ENCODE results near the gene FRMD4A.
"Not testable (repeated sequence)": the region's sequence is repeated elsewhere in the genome, so short reads cannot be mapped to it uniquely, and the experiment has no call there.

The FRMD4A gene

GRCh38 chr10:13865758-13866491, 464.8 kb downstream of the FRMD4A start:
- DNase-seq, result peak; percentile 46

DNA sequence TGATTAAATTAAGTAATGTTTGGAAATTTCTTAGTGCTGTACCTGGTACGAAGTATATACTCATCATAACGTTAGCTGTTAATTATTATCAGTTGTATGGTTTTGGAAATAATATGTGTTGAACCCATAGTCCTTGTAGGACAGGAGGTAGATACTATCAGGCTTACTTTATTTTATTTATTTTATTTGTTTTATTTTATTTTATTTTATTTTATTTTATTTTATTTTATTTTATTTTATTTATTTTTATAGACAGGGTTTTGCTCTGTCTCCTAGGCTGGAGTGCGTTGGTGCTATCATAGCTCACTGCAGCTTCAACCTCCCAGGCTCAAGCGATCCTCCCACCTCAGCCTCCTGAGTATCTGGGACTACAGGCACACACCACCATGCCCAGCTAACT, 465.5 kb downstream of the FRMD4A start:
- DNase-seq, result not testable (repeated sequence)

- no peak for DNase-seq
Measured at GRCh38 chr10:13862546-13863233, 468.0 kb downstream of the FRMD4A start.

DNA sequence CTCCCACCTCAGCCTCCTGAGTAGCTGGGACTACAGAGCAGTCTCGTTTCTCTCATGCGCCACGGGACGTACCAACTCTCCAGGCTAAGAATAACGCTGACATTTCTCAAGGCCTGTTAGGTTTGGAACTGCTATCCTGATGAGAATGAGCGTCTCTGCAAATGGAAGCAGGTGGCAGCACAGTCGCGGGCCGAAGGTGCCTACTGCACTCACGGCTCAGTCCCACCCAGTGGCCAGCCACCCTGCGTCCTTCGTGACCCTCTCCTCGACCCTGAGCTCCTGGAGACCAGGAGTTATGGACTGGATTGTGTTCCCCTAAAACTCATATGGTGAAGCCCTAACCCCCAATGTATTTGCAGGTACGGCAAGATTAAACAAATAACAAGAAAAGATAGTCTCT, 469.8 kb downstream of the FRMD4A start:
- no peak for DNase-seq

DNA sequence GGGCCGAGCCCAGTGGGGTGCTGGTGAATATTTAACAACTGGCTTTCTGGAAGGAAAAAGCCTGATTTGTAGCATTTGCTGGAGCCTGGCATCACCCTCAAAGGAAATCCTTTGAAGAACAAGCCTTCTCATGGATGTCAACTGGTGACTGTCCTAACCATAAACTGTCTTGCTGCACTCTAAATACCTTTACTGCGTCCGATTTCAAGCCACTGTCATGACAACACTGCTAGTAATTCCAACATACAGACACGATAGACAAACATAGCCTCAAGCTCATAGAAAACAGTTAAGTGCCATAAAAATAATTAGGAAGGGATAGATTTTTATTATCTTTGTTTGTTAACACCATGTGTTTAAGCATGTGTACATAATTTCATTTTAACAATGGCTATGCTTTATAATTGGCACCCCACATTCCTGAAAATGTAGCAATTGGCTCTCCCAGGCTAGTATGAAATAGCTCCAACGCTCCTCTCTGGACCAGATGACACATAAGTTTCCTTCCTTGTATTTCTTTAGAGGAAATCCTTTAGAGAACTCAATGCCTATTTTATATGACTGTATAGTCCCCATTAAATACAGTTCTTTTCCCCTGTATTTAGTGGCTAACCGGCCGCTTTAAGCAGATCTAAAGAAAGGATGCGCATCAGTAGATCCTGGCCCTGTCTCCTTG, 470.6 kb downstream of the FRMD4A start:
- no peak for DNase-seq

DNA sequence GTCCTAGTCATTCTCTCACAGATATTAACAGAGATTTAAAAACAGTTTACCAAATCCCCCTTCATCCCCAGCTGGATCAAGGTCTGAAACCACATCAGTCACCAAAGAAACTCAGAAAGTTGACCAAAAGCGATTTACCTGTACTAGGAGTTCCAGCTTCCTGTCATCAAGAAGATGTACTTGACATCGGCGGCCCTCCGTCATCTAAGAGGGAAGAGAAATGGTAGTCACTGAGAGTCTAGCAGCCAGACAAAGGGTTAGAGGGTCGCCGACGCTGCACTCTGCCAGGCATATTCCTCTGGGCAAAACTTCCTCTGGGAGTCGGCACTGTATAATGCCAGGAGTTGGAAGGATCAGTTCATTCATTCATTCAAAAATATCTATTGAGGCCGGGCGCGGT, 472.0 kb downstream of the FRMD4A start:
- no peak for DNase-seq

DNA sequence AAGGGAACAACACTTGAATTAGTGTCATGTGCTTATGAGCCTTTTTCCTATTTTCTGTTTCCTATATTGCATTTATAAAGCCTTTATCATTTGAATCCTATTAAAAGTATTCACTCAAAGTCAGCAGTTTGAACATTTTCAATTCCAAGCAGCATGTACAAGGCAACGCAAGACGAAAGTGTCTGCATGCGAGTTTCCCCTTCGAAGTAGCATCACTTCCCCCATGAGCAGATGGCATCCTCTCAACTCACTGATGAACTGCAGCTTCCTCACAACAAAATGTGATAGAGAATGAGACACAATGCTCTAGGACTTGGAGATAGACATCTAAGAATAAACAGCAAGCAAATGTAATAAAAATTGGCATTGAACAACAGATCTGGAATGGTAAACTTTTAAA, 473.3 kb downstream of the FRMD4A start:
- no peak for DNase-seq

DNA sequence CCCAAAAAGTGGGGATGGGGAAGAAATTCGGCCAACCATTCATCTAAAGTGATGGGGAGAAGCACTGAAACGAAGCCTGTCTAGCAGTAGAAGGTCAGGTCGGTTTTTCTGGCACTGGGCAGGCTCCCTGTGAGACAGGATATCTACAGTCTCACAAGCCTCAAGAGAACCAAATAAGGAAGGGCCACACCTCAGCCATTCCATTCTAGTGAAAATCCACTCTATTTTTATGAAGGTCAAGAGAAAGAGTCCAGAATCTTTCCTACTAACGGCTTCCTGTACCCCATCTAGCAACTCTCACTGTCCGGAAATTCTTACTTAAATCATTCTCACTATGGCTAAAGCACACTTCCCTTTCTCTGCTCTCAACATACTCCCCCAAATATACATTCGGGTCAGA, 476.9 kb downstream of the FRMD4A start:
- no peak for DNase-seq

- DNase-seq, result no peak
Measured at GRCh38 chr10:13852872-13853271, 477.9 kb downstream of the FRMD4A start.

- DNase-seq, result no peak
Measured at GRCh38 chr10:13851906-13852305, 478.8 kb downstream of the FRMD4A start.

- DNase-seq, result no peak
Measured at GRCh38 chr10:13848520-13849445, 481.9 kb downstream of the FRMD4A start.

GRCh38 chr10:13847201-13847631, 483.5 kb downstream of the FRMD4A start:
- no peak for DNase-seq

DNA sequence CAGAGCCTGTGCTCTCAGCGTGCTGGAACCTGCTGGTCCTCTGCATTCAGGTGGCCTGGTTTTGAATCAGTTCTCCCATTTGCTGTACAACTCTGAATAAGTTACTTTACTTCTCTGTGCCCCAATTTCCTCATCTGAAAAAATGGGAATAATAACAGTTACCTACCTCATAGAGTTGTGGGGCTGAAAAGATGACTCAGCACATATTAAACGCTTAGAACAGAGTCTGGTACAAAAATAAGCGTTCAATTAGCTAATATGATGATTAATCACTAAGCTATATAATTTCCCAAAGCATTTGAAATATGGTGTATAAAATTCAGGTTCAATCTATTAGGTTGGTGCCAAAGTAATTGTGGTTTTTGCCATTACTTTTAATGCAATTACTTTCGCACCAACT, 484.8 kb downstream of the FRMD4A start:
- no peak for DNase-seq

GRCh38 chr10:13844651-13845050, 486.1 kb downstream of the FRMD4A start:
- no peak for DNase-seq

- DNase-seq, result no peak
Measured at GRCh38 chr10:13842117-13842516, 488.6 kb downstream of the FRMD4A start.

DNA sequence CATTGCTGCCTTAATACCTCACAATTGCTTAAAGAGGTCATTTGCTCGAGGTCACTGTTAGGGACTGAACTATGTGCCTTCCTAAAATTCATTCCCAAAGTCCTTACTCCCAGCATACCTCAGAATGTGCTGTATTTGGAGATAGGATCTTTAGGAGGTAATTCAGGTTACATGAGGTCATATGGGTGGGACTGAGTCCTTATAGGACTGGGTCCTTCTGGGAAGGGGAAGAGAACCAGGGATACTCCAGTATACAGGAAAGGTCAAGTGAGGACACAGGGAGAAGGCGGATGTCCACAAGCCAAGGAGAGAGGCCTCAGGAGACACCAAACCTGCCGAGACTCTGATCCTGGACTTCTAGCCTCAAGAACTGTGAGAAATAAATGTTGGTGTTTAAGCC, 490.7 kb downstream of the FRMD4A start:
- no peak for DNase-seq

DNA sequence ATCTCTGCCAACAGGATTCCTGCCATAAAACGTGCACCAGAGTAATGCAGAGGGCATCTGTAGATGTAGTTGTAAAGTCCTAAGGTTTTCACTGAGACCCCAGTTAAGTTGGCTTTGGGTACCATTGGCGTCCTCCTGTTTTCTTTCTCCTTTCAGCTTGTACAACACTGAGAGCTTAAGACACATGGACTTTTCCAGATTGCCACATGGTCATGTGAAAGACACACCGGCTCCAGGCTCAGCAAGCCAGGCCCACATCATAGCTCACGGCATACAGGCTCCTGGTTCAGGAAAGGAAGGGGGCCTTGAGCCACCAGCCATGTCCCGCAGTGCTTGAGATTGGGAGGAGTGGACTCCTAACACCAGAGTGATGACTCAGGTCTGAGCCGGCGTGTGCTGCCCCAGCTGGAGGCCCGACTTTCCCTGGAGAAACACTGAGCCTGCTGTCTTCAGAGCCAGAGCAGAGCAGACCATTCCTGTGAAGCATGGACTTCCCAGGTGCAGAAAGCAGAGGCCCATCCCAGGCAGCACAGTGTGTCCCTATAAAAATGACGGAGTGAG, 491.2 kb downstream of the FRMD4A start:
- peak; percentile 29 for DNase-seq

GRCh38 chr10:13839030-13839429, 491.7 kb downstream of the FRMD4A start:
- DNase-seq, result no peak

DNA sequence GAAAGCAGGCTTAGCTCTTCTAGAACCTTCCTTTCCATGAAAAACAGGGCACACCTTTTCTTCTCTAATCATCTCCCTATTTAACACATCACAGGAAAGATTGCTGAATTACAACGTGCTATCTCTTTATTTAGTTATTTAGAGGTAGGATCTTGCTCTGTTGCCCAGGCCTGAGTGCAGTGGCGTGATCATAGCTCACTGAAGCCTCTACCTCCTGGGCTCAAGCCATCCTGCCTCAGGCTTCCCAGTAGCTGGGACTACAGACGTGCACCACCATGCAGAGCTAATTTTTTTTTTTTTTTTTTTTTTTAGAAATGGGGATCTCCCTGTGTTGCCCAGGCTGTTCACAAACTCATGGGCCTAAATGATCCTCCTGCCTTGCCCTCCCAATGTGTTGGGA, 492.8 kb downstream of the FRMD4A start:
- no peak for DNase-seq

DNA sequence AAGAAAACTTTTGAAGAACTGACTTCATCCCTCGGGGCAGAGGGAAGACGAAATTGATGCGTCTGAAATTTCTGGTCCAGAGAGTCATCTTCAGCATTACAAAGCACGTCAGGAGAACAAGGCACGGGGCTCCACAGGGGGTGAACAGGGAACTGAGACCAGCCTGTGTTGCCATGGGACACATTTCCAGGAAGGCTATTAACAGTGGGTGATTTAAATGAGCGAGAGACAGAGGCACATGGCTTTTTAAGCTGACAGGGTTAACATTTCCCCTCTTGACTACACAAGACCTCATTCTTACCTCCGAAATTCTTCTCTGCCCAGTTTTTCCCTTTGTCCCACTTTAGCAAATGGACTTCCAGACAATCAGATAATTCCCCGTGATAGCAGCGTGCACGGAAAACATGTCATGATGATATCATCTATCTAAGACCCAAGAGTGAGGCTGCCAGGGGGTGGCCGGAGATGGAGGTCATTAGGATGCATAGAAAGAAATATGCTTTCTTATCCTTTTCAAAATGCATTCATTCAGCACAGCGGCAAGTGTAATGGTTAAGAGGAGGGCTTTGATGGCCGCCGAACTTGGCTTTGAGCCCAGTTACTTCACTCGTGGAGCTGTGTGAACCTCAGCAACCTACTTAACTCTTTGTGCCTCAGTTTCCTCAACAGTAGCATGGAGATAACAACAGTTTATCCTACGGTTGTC, 496.0 kb downstream of the FRMD4A start:
- no peak for DNase-seq

GRCh38 chr10:13831711-13832141, 499.0 kb downstream of the FRMD4A start:
- no peak for DNase-seq

- no peak for DNase-seq
Measured at GRCh38 chr10:13830385-13830784, 500.3 kb downstream of the FRMD4A start.
